Activated T-helper 1 cell treated with anti-CD3 and anti-CD28 coated beads, Interleukin-2, amount 50 U/mL, for 16 hours (primary cell): ENCODE results near the gene KSR2.

Experiments
- DNase-seq, 2 donors: peaks; one replicate each; pipeline ENCODE4 v3.0.0-alpha.2; 2020; ENCODE audit warnings: low read depth in 1 of 2, low spot score in 1 of 2

KSR2 gene

GRCh38 chr12:117506333-117506732 lies 462.5 kb downstream of the KSR2 start:
- DNase-seq = no peak

GRCh38 chr12:117502633-117503032 lies 466.2 kb downstream of the KSR2 start:
- DNase-seq = no peak

- no peak for DNase-seq
These were observed 466.6 kb downstream of the KSR2 start for GRCh38 chr12:117502233-117502632.

GRCh38 chr12:117501076-117501869 lies 467.5 kb downstream of the KSR2 start:
- no peak for DNase-seq

GRCh38 chr12:117499759-117500485 lies 468.9 kb downstream of the KSR2 start:
- no peak for DNase-seq

- no peak for DNase-seq
These were observed 469.9 kb downstream of the KSR2 start for GRCh38 chr12:117498880-117499279.

- no peak for DNase-seq
These were observed 470.5 kb downstream of the KSR2 start for GRCh38 chr12:117498256-117498655.

GRCh38 chr12:117497407-117497806 lies 471.4 kb downstream of the KSR2 start:
- DNase-seq = no peak

GRCh38 chr12:117494833-117495655 lies 473.7 kb downstream of the KSR2 start:
- DNase-seq = no peak

- no peak for DNase-seq
These were observed 477.1 kb downstream of the KSR2 start for GRCh38 chr12:117491711-117492110.

- DNase-seq = no peak
These were observed 478.7 kb downstream of the KSR2 start for GRCh38 chr12:117490130-117490529.

GRCh38 chr12:117489671-117490070 lies 479.1 kb downstream of the KSR2 start:
- DNase-seq = no peak

GRCh38 chr12:117486840-117487659 lies 481.7 kb downstream of the KSR2 start:
- DNase-seq = no peak

GRCh38 chr12:117485984-117486839 lies 482.6 kb downstream of the KSR2 start:
- no peak for DNase-seq

GRCh38 chr12:117484901-117485300 lies 483.9 kb downstream of the KSR2 start:
- DNase-seq = no peak

GRCh38 chr12:117483501-117483900 lies 485.3 kb downstream of the KSR2 start:
- DNase-seq = no peak

GRCh38 chr12:117481470-117481869 lies 487.3 kb downstream of the KSR2 start:
- no peak for DNase-seq

- DNase-seq = no peak
These were observed 492.4 kb downstream of the KSR2 start for GRCh38 chr12:117476341-117476740.

GRCh38 chr12:117473856-117474255 lies 494.9 kb downstream of the KSR2 start:
- no peak for DNase-seq

GRCh38 chr12:117472983-117473382 lies 495.8 kb downstream of the KSR2 start:
- no peak for DNase-seq
